ENCODE data around the gene AKAP13.
A peak's percentile ranks its signal among the peaks of the same experiment; 100 is the strongest.

AKAP13 gene

DNA sequence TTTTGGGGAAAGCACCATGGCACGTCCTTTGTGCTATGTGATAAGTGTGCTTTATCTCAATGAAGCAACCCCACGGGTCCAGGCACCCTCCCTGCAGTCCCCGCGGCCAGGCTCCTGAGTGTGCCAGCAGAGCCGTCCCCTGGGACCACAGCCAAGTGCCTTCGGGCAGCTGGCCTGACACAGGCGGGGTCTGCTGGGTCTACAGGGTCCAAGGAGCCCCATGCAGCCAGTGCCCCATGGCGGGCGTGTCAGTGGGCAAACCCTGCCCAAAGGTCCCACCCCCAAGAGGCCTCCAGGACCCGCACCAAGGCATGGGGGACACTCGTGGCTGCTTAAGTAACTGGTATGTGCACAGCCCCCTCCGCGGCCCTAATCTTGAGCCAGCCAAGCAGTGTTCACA is 379.0 kb downstream of the AKAP13 start:
- in situ Hi-C loops (cut with HindIII; ENCODE audit: low sequenced_read_pairs) = no loop called here
- TF ChIP-seq, protein P1, sequence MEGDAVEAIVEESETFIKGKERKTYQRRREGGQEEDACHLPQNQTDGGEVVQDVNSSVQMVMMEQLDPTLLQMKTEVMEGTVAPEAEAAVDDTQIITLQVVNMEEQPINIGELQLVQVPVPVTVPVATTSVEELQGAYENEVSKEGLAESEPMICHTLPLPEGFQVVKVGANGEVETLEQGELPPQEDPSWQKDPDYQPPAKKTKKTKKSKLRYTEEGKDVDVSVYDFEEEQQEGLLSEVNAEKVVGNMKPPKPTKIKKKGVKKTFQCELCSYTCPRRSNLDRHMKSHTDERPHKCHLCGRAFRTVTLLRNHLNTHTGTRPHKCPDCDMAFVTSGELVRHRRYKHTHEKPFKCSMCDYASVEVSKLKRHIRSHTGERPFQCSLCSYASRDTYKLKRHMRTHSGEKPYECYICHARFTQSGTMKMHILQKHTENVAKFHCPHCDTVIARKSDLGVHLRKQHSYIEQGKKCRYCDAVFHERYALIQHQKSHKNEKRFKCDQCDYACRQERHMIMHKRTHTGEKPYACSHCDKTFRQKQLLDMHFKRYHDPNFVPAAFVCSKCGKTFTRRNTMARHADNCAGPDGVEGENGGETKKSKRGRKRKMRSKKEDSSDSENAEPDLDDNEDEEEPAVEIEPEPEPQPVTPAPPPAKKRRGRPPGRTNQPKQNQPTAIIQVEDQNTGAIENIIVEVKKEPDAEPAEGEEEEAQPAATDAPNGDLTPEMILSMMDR (IDR thresholded peaks at IDR 0.05; ENCODE audit: low read depth, low read length, missing control alignments) = no peak
- DNase-seq (ENCODE audit: low read depth) = no peak
- no peak overlapping the region for H3K4me3 ChIP-seq (ENCODE audit: low read depth, low read length)

DNA sequence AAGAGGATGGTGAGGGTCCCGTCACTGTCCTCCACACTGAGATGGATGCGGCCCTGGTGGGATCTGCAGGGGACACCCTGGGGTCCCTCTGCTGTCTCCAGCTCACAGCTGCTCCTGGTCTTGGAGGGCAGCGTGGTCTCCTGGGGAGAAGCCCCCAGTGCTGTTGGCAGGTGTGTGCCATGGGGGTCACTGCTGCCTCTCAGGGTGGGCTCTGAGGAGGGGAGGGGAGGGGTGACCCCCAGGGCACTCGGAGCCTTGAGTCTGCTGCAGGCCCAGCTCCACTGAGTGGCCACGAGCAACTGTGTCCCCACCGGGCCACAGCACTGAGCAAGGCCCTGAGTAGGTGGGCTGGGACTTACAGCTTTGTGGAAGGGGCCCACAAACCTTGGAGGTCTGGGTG is 379.6 kb downstream of the AKAP13 start:
- DNase-seq (ENCODE audit: low read depth) = no peak
- in situ Hi-C loops (cut with HindIII; ENCODE audit: low sequenced_read_pairs) = no loop called here
- TF ChIP-seq, protein P1 (IDR thresholded peaks at IDR 0.05; ENCODE audit: low read depth, low read length, missing control alignments) = no peak
- no peak overlapping the region for H3K4me3 ChIP-seq (ENCODE audit: low read depth, low read length)

DNA sequence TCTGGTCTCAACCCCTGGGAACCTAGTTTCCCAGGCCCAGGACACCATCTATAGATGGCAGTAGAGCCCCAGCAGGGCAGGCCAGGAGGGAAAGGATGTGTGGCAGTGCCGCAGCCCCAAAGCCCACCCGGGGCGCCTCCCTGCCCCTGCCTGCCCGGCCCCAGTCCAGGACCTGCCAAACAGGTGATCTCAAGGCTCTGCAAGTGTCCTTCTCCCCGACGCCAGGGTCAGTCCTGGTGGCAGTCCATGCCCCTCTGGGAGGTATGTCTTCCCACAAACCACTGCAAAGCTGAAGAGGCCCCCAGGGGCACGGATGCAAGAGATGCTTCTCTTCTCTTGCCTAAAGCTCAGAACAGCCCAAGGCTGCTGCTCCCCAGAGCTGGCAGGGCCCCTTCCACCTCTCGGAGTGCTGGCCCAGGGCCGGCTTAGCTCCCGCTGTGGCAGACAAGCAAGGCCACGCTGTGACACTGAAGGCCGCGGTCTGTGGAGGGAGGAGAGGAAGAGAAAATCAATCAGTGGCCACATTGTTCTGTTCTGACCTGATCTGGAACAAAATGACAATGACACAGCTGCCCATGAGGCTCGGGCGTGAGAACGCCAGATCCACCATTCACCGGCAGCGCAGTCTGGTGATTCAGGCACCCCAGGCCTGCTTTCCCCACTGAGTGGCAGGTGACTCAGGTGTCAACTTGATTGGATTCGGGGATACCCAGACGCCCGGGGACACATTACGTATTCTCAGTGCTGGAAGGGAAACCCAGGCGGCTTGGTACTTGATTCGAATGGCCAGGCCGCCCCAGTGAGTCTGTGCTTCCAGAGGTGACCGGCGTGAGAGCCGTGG is 380.3 kb downstream of the AKAP13 start:
- TF ChIP-seq, protein P1 (IDR thresholded peaks at IDR 0.05; ENCODE audit: low read depth, low read length, missing control alignments) = no peak
- no peak for DNase-seq (ENCODE audit: low read depth)
- H3K4me3 ChIP-seq (ENCODE audit: low read depth, low read length) = no peak overlapping the region
- in situ Hi-C loops (cut with HindIII; ENCODE audit: low sequenced_read_pairs) = no loop called here

DNA sequence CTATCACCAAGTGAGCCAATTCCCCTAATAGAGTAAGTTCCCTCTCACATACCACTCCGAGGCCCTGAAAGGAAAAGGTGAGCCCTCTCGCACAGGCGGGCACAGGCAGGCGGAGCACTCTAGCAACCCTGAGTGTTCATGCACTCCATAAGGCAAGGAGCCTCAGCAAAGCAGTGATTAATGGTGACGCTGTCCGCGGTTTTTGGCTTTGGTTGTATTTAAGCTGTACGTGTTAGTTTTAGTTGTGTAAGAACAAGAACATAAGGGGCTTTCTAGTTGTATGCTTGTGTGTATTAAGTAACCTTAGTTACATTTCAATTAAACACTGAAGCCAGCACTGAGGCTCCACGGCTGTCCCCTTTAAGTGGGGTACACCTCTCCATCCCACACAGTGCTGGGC is 381.2 kb downstream of the AKAP13 start:
- DNase-seq (ENCODE audit: low read depth) = peak; percentile 72
- no peak overlapping the region for H3K4me3 ChIP-seq (ENCODE audit: low read depth, low read length)
- in situ Hi-C loops (cut with HindIII; ENCODE audit: low sequenced_read_pairs) = no loop called here
- TF ChIP-seq, protein P1 (IDR thresholded peaks at IDR 0.05; ENCODE audit: low read depth, low read length, missing control alignments) = no peak

DNA sequence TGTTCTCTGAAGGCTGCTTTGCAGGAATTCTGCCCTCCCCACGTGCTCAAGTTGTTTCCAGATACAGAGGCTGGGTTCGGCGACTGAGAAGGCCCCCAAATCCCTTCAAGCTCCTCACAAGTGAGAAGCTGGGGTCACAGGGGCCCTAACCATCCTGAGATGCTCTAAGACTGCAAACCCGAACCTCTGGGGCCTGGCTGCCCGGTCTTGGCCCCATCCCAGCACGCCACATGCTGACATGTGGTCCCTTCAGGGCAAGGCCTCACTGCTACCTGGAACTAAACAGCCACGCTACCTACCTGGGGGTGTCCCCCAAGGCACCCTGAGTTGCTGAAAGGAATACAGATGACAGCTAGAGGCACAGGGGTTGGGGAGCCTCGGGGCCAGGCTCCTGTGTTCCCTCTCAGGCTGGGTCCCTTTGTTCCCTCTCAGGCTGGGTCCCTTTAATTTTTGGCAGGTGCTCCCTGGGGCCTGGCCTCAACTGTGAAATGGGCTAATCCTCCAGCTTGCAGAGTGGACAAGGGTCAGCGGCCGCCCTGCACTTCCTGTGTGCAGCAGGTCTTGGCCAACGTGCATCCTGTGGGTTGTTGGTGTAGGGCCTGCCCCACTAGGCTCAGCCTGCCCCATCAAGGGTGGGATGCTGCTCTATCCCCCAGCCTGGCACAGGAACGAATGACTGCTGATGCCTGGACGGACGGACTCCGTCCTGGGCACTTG is 381.8 kb downstream of the AKAP13 start:
- DNase-seq (ENCODE audit: low read depth) = no peak
- no peak overlapping the region for H3K4me3 ChIP-seq (ENCODE audit: low read depth, low read length)
- in situ Hi-C loops (cut with HindIII; ENCODE audit: low sequenced_read_pairs) = no loop called here
- TF ChIP-seq, protein P1 (IDR thresholded peaks at IDR 0.05; ENCODE audit: low read depth, low read length, missing control alignments) = no peak

DNA sequence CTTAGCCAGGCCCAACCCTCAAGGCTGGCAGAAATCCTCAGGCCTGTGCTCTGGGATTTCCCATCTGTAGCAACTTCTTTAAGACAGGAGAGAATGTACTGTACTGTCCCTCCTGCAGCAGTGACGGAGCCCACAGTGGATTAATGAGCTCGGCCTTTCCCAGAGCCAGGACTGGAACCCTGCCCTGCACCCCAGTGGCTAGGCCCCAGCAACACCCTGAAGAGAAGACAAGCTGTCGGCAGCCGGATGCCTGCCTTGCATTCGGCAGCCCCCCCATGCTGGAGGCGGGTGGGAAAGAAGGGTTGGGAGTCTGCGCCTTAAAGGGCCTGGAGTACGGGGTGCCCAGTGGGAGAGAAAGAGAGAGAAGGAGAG is 382.3 kb downstream of the AKAP13 start:
- no peak for DNase-seq (ENCODE audit: low read depth)
- H3K4me3 ChIP-seq (ENCODE audit: low read depth, low read length) = no peak overlapping the region
- in situ Hi-C loops (cut with HindIII; ENCODE audit: low sequenced_read_pairs) = no loop called here
- TF ChIP-seq, protein P1 (IDR thresholded peaks at IDR 0.05; ENCODE audit: low read depth, low read length, missing control alignments) = no peak
